NOMO-1 treated with dmso at 0.1 percent for 144 hours (cell line): ENCODE data around the gene POGLUT2.
"Not testable (repeated sequence)": the region's sequence is repeated elsewhere in the genome, so short reads cannot be mapped to it uniquely, and the experiment has no call there.

ENCODE experiments used
- DNase-seq: peaks from one replicate; lab custom pipeline; 2025; ENCODE audit not compliant: unreplicated experiment; lab: John Stamatoyannopoulos, UW

Gene POGLUT2

GRCh38 chr13:102807699-102808098, 8.9 kb upstream of the POGLUT2 start:
- no peak for DNase-seq

- DNase-seq, result no peak
Measured at GRCh38 chr13:102805680-102806079, 6.9 kb upstream of the POGLUT2 start.

GRCh38 chr13:102800145-102801041, 1.6 kb upstream of the POGLUT2 start:
- DNase-seq, result peak; percentile 67

GRCh38 chr13:102799426-102800144, 809 bp upstream of the POGLUT2 start:
- DNase-seq, result no peak

- no peak for DNase-seq
Measured at GRCh38 chr13:102793611-102794355, 5.0 kb downstream of the POGLUT2 start.

- no peak for DNase-seq
Measured at GRCh38 chr13:102792396-102792795, 6.4 kb downstream of the POGLUT2 start.

GRCh38 chr13:102788683-102789082, 10.1 kb downstream of the POGLUT2 start:
- no peak for DNase-seq

- DNase-seq, result no peak
Measured at GRCh38 chr13:102784483-102784882, 14.3 kb downstream of the POGLUT2 start.

- no peak for DNase-seq
Measured at GRCh38 chr13:102781591-102781990, 17.2 kb downstream of the POGLUT2 start.

- not testable (repeated sequence) for DNase-seq
Measured at GRCh38 chr13:102780656-102781055, 18.1 kb downstream of the POGLUT2 start.

GRCh38 chr13:102779436-102780159, 19.2 kb downstream of the POGLUT2 start:
- no peak for DNase-seq

- DNase-seq, result no peak
Measured at GRCh38 chr13:102777736-102778135, 21.0 kb downstream of the POGLUT2 start.

GRCh38 chr13:102776271-102776670, 22.5 kb downstream of the POGLUT2 start:
- DNase-seq, result no peak

- DNase-seq, result no peak
Measured at GRCh38 chr13:102774591-102775520, 23.9 kb downstream of the POGLUT2 start.

GRCh38 chr13:102774214-102774568, 24.6 kb downstream of the POGLUT2 start:
- DNase-seq, result no peak

- peak; percentile 41 for DNase-seq
Measured at GRCh38 chr13:102773441-102774213, 25.1 kb downstream of the POGLUT2 start, which contains the start of gene TEX30. Gene TEX30, minus strand, starts transcription at chr13:102773786. Its CDS starts 3,760 bp downstream, at chr13:102770026.

- no peak for DNase-seq
Measured at GRCh38 chr13:102772042-102772425, 26.7 kb downstream of the POGLUT2 start.

- peak; percentile 20 for DNase-seq
Measured at GRCh38 chr13:102771298-102772041, 27.3 kb downstream of the POGLUT2 start.
